Ishikawa (cell line): ENCODE results near the gene TBC1D1.

Source experiments
- CEBPB ChIP-seq: IDR thresholded peaks from 2 replicates; pipeline ENCODE4 v1.6.1; 2012
- CREB1 ChIP-seq: IDR thresholded peaks from 2 replicates; pipeline ENCODE4 v1.6.1; 2012; ENCODE audit warnings: low read depth
- EGR1 ChIP-seq: IDR thresholded peaks from 2 replicates; pipeline ENCODE4 v1.6.1; 2012
- EP300 ChIP-seq: IDR thresholded peaks from 2 replicates; pipeline ENCODE4 v1.6.1; 2012; ENCODE audit warnings: borderline replicate concordance
- FOXM1 ChIP-seq: IDR thresholded peaks from 2 replicates; pipeline ENCODE4 v1.6.1; 2012; ENCODE audit warnings: low read depth, borderline replicate concordance
- NFIC ChIP-seq: IDR thresholded peaks from 2 replicates; pipeline ENCODE4 v1.6.1; 2012
- RAD21 ChIP-seq: IDR thresholded peaks from 2 replicates; pipeline ENCODE4 v1.6.1; 2012; ENCODE audit warnings: low read depth
- TAF1 ChIP-seq: IDR thresholded peaks from 2 replicates; pipeline ENCODE4 v1.6.1; 2012; ENCODE audit warnings: low read depth, mild to moderate bottlenecking
- TCF12 ChIP-seq: IDR thresholded peaks from 2 replicates; pipeline ENCODE4 v1.6.1; 2012; ENCODE audit warnings: low read depth
- TEAD4 ChIP-seq: IDR thresholded peaks from 2 replicates; pipeline ENCODE4 v1.6.1; 2012
- YY1 ChIP-seq: IDR thresholded peaks from 2 replicates; pipeline ENCODE4 v1.6.1; 2012; ENCODE audit warnings: low read depth
- ZBTB7A ChIP-seq: IDR thresholded peaks from 2 replicates; pipeline ENCODE4 v1.6.1; 2012; ENCODE audit warnings: low read depth
- TF ChIP-seq, protein P1 (sequence below): IDR thresholded peaks from 2 replicates; pipeline ENCODE4 v1.6.1; 2012; ENCODE audit warnings: low read depth, mild to moderate bottlenecking
- TF ChIP-seq, protein P2 (sequence below): IDR thresholded peaks from 2 replicates; pipeline ENCODE4 v1.6.1; 2012
- TF ChIP-seq, protein P3 (sequence below): IDR thresholded peaks from 2 replicates; pipeline ENCODE4 v1.6.1; 2012

The TBC1D1 gene

DNA sequence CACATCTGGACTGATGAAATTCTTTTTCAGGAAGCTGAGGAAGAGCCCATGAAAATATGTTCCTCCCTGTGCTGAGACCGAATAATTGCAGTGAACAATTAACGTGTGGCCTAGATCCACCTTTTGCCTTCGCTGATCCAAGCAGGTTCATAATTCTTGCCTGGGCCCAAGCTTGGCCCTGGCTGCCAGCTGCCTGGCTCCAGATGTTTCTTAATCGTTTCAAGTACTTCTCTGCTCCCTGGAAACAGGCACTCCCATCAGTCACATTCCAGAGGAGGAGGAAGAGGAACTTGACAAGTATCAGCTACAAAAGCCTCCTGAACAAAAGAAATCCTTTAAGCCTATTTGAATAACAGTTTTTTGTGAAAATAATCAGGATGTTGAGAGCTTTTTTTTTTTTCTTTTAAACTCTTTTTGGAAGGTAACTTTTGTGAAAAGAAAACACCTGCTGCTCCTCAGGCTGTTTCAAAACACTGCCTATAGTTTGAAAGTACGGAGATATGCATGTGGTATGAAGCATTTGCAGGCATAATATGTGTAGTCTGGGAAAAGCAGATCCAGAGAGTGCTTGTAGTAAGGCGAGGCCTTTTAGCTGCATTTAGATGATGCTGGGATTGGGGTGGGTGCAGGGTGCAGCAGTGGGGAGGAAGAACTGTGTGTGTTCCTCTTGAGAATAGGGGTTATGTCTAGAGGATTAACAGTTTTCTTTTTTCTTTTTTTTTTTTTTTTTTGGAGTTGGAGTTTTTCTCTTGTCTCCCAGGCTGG, 223.7 kb downstream of the TBC1D1 start:
- TF ChIP-seq TEAD4 (no peak), TAF1 (no peak), CEBPB (no peak), EGR1 (no peak), NFIC (no peak), FOXM1 (no peak), EP300 (no peak), ZBTB7A (no peak), TCF12 (no peak), RAD21 (no peak)
- TF ChIP-seq, protein P1, sequence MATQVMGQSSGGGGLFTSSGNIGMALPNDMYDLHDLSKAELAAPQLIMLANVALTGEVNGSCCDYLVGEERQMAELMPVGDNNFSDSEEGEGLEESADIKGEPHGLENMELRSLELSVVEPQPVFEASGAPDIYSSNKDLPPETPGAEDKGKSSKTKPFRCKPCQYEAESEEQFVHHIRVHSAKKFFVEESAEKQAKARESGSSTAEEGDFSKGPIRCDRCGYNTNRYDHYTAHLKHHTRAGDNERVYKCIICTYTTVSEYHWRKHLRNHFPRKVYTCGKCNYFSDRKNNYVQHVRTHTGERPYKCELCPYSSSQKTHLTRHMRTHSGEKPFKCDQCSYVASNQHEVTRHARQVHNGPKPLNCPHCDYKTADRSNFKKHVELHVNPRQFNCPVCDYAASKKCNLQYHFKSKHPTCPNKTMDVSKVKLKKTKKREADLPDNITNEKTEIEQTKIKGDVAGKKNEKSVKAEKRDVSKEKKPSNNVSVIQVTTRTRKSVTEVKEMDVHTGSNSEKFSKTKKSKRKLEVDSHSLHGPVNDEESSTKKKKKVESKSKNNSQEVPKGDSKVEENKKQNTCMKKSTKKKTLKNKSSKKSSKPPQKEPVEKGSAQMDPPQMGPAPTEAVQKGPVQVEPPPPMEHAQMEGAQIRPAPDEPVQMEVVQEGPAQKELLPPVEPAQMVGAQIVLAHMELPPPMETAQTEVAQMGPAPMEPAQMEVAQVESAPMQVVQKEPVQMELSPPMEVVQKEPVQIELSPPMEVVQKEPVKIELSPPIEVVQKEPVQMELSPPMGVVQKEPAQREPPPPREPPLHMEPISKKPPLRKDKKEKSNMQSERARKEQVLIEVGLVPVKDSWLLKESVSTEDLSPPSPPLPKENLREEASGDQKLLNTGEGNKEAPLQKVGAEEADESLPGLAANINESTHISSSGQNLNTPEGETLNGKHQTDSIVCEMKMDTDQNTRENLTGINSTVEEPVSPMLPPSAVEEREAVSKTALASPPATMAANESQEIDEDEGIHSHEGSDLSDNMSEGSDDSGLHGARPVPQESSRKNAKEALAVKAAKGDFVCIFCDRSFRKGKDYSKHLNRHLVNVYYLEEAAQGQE = no peak
- TF ChIP-seq, protein P2, sequence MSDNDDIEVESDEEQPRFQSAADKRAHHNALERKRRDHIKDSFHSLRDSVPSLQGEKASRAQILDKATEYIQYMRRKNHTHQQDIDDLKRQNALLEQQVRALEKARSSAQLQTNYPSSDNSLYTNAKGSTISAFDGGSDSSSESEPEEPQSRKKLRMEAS = no peak

DNA sequence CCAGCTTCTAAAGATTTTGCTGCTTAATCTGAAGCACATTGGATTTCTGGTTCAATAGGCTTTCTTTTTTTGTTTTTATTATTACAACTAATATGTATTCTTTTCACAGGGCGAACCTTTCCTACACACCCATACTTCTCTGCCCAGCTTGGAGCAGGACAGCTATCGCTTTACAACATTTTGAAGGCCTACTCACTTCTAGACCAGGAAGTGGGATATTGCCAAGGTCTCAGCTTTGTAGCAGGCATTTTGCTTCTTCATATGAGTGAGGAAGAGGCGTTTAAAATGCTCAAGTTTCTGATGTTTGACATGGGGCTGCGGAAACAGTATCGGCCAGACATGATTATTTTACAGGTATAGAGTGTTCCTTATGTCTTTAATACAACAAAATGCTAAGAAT, 224.7 kb downstream of the TBC1D1 start:
- TF ChIP-seq, protein P2 = no peak
- no peak for TF ChIP-seq RAD21

DNA sequence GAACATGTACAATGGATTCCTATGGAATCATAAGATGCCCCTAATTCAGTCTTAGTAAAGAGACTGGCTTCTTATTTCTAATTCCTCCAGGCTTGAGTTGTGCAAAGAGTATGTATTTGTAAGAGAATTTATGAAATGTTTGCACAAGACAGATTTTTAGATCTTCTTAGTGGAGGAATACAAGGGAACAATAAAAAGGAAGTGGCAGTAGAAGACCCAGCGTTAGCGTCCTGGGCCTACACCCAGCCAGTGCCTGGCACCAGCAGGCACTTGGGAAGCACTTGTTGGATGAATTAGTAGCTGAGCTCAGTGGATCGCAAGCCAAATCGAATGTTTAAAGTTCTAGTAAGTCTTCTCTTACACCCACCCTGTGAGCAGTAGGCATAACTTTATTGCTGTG, 226.7 kb downstream of the TBC1D1 start:
- TF ChIP-seq, protein P3, sequence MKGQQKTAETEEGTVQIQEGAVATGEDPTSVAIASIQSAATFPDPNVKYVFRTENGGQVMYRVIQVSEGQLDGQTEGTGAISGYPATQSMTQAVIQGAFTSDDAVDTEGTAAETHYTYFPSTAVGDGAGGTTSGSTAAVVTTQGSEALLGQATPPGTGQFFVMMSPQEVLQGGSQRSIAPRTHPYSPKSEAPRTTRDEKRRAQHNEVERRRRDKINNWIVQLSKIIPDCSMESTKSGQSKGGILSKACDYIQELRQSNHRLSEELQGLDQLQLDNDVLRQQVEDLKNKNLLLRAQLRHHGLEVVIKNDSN = no peak
- TF ChIP-seq, protein P1 = no peak
- TF ChIP-seq RAD21 (no peak), CREB1 (no peak), TEAD4 (no peak), CEBPB (no peak)
- TF ChIP-seq, protein P2 = no peak

DNA sequence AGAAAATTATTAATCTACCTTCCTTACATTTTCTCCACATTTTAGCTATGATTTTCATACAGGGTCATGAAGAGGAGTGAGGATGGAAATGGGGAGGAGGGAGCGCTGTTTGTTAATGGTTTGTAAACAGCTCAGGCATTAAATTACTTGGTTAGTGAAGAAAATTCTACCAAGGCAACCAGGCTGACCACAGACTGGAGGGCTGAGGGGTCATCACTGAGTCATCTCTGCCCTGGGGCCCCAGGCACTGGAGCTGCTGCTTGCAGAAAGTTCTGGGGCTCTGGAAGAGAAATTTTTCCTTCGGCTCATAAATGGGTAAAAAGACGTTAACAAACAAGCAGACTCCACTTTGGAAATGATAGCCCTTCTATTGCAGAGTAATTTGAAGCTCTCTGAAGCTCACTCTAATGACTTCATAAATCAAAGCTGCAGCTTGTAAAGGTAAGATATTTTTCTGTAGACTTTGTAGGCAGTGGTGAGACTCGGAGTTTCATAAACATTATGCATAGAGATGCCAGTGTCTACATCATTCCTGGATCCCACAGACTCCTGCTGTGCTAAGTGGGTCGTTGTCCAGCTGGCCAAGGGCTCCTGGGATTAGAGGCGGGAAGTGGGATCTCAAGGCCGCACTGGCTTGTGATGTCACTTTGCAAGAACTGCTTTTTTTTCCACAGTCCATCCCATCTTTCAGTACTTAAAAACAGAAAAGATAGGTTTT, 228.9 kb downstream of the TBC1D1 start:
- TF ChIP-seq, protein P2 = no peak
- no peak for TF ChIP-seq FOXM1
- no peak for TF ChIP-seq EGR1
- no peak for TF ChIP-seq YY1
- TF ChIP-seq, protein P3 = no peak
- TF ChIP-seq RAD21 = no peak
- TF ChIP-seq NFIC = no peak
- TF ChIP-seq CREB1 = no peak
- TF ChIP-seq, protein P1 = no peak
- no peak for TF ChIP-seq TEAD4
- TF ChIP-seq CEBPB = no peak
- no peak for TF ChIP-seq ZBTB7A
- no peak for TF ChIP-seq TCF12
- no peak for TF ChIP-seq EP300
- TF ChIP-seq TAF1 = no peak
